NOMO-1 treated with DMSO at 0.1 percent for 48 hours (cell line): ENCODE data around the gene MCCD1.

Experiments used
- DNase-seq: peaks from one replicate; lab custom pipeline; 2025; ENCODE audit not compliant: unreplicated experiment; lab: John Stamatoyannopoulos, UW

MCCD1 gene

DNA sequence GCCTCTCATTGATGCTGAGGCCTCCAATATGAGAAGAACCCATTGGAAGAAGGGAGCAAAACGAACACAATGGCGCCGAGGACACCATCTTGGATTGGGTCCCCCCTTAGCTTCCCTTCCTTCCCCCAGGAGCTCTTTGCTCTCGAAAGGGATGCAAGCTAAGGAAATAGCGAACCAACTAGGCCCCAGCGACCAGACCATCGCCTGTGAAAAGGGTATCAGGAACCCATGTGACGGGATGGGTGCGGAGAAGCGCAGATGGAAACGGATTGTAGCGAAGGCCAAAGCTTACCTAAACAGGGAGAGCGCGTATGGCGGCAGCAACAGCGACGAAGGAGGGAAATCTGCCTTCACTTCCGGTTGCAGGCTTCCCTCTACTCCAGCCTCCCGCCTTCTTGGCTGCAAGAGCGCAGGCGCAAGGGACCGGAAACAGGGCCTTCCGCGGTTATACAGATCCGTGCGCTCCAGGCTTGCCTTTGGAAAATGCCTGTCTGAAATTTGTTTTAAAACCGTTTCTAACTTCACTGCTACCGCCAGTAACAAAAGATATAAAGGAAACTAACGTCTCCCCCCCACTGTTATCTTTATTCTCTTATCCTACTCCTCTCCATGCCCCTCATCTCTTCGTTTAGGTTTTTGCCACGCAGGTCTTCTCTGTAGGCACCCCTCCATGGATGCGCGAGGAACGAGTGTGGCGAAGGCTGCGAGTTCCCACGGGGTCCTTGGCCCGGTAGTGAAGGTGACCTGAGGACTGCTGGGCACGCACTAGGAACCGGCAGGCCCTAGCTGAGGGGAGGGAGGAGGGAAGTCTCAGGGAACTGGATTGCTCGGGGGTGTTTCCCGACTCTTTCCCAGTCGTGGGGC, 13.1 kb downstream of the MCCD1 start, which contains the start of gene DDX39B:
Gene DDX39B (minus strand): TSS at position 346 of the 864 bp plus-strand sequence. CDS start 1,471 bp downstream, outside the sequence.
- peak; percentile 95 for DNase-seq

DNA sequence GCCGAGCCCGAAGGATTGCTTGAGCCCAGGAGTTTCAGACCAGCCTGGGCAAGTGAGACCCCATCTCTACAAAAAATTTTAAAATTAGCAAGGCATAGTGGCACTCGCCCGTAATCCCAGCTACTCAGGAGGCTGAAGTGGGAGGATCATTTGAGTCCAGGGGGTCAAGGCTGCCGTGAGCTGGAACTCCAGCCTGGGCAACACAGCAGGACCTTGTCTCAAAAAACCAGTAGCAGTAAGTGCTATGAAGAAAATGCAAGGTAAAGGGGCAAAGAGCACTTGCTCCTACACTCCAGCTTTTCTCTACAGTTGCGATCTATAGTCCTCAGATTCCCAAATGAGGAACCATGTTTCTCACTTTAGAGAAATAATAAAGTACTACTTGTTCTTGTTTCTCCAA, 14.9 kb downstream of the MCCD1 start:
- DNase-seq = no peak

DNA sequence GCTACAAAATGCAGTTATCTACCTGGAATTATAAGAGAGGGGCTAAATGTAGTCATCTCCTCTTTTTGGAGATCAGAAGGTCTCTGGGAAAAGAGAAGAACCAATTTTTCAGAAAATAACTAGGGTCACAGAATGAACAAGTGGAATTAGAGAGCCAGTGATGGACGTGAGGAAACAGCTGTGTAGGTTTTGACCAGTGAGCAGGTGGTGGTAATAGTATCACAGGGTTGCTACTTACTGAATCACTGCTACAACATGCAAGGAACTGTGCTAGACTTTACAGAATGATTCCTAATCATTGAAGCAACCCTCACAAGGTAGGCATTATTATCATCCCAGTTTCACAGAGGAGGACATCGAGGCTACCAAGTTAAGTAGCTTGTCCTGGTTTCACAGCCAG, 15.9 kb downstream of the MCCD1 start:
- DNase-seq = no peak

DNA sequence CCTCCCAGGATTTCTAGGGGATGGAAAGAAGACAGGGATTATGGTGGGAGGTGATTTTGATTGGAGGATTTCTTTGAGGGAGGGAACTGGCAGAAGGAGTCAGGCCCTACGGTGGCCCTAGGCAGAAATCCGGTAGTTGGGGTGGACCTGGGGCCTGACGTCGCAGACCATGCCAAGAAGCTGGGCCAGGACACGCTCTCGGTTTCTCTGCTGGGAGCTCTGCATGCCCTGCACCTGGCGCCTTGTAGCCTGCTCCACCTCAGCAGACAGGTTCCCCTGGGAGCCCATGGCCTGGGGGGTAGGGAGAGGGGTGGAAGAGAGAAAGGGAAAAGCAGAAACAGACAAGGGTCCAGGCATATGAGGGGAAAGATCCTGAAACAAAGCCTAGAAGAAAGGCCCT, 16.5 kb downstream of the MCCD1 start:
- no peak for DNase-seq

DNA sequence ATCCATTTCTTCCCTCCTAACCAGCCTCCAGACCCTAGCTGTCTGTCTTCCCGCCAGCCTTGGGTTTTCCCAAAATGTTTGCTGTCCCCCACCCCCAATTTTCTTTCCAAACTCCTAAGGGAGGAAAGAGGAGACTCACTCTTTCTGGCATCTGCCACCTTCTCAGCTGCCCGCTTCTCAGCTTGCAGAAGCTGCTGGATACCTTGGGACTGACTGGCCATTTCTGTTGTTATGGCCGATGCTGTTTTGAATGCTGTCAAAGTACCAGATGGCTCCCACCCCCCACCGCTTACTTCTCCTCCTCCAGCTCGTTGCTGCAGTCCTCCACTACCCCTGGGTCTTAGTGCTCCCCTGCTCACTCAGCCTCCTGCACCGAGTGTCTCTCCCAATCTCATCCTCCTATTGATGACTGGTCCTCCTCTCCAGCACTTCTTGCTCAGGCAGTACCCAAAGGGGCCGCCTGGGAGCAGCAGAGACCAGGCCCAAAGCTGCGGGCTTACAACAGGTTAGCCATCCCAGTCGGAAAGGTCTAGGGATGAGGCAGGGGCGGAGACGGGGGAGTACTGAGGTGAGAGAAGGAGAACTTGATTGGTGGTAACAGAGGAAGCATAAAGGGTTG, 17.7 kb downstream of the MCCD1 start, which contains the start of gene ATP6V1G2:
Gene ATP6V1G2 (minus strand): TSS at position 270 of the 619 bp plus-strand sequence. CDS start 49 bp downstream, at position 221.
- peak; percentile 87 for DNase-seq

DNA sequence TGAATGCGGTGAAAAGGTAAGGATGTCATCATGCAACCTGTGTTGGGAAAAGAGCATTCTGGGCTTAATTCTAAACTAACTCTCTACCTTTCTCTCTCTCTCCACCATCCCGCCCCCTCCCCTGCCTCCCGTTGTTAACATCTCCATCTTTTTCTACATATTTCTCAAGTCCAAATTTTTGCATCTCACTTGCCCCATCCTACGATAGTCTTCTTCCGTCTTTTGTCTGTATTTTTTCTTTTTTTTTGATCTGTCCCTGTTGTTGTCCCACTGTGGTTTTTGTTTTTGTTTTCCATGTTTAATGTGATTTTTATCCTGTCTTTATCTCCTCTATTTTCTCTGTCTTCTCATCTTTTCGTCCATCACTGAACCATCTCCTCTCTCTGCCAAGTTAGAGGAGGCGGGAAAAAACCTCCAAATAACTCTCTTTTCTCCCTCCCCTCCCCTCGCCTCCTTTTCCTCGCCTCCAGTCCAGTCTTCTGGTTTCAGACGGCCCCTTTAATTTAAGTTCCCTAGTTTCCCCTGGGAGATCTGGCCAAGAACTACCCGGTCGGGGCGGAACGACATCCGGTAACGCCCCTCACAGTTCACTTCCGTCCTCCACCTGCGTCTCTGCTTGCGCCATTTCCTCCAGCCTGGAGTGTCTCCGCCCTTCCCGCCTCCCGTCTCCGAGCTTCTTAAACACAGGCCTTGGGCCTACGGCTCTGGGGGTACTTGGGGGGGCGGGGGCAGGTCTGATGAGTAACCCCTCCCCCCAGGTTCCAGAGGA, 18.4 kb downstream of the MCCD1 start, which contains the start of gene NFKBIL1:
Gene NFKBIL1 (plus strand): TSS at position 651 of the 769 bp plus-strand sequence. CDS start 87 bp downstream, at position 738.
- peak; percentile 98 for DNase-seq

DNA sequence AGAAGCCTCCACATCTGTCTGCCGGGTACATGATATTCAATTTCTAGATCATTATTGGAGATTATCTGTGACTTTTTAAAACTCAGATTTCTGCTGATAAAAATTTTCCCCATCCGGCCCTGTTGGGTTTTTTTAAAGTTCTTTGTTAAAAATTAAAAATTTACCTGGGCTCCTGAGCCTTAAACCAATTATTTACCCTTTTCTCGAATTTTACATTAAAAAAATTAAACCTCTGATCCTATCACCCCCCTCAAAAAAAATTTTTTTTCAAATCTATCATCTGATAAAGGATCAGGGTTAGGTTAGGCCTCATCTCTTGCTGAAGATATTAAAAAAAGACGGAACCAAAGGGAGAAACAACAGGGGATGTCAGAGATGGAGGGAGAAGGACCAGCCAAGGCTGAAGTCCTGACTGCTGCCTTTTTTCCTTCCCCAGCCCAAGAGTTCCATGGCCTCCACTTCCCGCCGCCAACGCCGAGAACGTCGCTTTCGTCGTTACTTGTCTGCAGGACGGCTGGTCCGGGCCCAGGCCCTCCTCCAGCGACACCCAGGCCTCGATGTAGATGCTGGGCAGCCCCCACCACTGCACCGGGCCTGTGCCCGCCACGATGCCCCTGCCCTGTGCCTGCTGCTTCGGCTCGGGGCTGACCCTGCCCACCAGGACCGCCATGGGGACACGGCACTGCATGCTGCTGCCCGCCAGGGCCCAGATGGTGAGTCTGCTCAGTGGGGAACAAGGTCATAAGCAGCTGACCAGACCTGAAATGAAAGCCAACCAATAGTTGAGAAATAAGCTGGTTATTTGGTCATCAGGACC, 19.2 kb downstream of the MCCD1 start:
- DNase-seq = no peak

DNA sequence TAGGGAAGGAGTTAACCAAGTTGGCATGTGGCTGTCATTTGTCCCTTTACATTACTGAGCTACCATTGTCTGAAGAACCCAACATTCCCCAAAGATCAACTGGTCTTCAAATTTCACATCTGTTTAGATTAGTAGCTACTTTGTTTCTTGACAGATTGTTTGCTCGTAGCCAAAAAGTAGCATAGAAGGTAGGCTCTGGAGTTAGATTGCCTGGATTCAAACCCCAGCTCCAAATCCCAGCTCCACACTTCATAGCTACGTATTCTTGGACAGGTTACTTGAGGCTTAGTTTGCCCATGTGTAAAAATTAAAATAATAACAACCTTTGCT, 19.7 kb downstream of the MCCD1 start:
- DNase-seq = no peak

DNA sequence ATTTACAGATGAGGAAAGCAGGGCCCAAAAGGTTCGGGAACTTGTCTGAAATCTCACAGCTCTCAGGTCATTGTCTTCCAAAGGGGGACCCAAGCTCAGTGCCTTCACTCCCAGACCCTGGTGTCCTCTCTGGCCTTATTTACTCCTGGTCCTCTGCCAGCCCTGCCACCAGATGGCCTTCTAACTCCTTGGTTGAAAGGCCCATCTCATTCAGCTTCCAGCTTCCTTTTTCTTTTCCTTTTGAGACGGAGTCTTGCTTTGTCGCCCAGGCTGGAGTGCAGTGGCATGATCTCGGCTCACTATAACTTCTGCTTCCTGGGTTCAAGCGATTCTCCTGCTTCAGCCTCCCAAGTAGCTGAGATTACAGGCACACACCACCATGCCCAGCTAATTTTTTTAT, 22.6 kb downstream of the MCCD1 start:
- peak; percentile 80 for DNase-seq

DNA sequence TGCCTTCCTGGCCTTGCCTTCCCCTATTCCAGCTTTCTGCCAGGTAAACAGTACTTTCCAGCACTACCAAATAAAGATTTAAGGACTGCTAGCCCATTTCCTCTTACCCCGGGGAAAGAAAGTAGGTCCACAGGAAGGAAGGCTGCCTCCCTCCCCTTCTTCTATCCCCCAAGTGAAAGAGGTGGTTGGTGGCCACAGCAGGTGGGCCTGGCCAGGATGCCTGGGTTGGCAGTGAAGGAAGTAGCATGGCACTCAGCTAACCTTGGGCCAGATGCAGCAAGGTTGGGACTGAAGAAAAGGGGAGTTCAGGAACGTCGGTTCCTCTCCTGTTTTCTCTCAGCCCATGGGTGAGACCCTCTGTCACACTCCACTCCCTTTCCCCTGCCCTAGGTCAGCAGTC, 27.5 kb downstream of the MCCD1 start:
- no peak for DNase-seq

DNA sequence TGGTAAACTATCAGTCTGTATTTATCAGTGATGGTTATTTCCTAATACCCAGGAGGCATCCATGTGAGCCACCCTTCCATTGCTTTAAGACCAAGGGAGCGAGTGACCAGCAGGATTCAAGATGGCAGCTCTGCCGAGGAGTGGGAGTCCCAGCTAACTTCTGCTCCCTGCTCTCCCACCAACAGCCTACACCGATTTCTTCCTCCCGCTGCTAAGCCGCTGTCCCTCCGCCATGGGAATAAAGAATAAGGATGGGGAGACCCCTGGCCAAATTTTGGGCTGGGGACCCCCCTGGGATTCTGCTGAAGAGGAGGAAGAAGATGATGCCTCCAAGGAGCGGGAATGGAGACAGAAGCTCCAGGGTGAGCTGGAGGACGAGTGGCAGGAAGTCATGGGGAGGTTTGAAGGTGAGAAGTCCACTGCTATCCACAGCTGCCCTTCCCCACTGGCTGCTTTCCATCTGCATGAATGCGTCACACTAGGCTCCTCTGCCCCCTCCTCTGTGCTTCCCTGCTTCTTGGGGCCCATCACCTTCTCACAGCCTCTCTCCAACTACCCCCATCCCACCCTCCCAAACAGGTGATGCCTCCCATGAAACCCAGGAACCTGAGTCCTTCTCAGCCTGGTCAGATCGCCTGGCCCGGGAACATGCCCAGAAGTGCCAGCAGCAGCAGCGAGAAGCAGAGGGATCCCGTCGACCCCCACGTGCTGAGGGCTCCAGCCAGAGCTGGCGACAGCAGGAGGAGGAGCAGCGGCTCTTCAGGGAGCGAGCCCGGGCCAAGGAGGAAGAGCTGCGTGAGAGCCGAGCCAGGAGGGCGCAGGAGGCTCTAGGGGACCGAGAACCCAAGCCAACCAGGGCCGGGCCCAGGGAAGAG, 28.9 kb downstream of the MCCD1 start:
- no peak for DNase-seq

DNA sequence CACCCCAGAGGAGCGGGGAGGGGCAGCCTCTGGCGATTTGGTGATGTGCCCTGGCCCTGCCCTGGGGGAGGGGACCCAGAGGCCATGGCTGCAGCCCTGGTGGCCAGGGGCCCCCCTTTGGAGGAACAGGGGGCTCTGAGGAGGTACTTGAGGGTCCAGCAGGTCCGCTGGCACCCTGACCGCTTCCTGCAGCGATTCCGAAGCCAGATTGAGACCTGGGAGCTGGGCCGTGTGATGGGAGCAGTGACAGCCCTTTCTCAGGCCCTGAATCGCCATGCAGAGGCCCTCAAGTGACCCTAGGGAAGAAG, 29.5 kb downstream of the MCCD1 start:
- DNase-seq = no peak

DNA sequence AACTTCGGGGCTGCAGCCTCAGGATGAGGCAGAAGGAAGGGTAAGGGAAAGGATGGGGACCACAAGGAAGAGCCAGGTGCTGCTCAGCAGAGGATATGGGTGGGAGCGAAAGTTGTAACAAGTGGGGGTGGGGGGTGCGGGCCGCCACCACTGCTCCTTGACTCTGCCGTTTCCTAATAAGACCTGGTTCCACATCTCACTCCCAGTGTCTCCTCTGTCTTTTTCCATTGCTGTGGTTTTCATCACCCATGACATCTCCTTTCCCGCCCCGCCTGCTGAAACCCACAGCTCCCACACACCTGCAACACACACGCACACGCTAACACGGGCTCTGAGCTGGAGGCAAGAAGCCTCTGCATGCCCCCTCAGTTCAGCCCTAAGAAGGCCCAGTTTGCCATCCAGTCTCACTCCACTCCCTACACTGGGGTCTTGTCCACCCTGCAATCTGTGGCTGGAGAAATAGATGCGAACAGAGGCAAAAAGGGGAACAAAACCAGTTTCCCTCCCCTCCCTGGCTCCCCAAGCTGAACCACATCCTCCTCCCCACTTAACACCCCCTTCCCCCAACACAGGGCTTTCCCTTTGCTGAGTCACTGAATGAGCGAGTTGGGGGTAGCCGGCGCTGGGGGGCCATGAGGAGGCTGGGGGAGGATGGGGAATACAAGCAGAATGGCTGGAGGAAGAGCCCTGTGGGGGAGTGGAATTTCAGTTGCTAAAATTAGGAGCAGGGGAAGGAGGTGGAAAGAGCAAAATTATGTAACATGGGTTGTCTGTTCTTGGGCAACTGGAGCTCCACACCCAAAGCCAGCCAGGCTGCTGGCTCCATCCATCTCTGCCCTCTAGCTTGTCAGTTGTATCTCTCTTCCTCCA, 30.1 kb downstream of the MCCD1 start:
- peak; percentile 99 for DNase-seq

DNA sequence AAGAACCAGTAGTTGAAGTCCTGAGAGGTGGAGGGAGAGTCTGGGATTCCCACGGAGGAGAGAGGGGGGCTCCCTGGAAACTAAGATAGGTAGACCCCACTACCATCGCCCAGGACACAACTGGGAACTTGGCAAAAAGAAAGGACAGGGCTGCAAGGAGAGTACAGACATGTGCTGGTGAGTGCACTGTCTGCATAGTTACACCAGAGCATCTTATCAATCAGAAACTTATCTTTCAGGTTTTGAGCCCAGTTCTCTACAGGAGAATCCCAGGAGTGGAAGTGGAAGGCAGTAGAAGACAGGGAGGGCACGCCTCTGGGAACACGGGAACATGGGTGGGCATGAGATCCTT, 30.8 kb downstream of the MCCD1 start:
- DNase-seq = no peak

DNA sequence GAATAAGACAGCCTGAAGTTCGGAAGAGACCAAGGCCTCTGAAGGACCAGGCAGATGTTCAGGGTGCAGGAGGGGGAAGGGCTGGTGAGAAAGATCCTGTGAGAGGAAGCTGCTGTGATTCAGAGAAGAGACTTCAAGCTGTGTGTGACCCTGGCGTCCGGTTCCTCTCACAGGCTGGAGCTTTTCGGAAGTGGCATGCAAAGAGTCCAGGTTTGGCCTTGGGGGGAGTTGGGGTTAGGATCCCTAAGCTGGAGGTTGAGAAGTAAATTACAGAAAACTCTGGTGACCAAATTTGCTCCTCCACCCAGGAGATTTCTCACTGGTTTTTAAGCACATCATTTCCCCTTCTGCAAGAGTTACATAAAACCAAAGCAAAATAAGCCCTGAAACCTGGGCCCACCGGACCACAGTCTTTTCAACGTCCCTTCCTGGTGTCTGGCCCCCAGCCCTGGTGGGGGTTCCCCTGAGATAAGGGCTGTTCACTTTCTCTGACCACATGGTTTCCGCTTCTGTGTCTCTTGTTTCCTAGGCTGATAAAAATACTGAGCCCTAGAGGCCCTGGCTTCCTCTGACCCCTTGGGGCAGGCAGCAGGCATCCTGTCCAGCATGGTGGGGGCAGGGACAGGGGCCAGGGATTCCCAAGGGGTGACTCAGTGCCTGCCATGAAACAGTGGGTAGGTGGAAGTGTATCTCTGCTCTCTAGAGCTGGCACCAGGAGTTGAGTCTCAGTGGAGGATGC, 31.4 kb downstream of the MCCD1 start:
- DNase-seq = peak; percentile 96

DNA sequence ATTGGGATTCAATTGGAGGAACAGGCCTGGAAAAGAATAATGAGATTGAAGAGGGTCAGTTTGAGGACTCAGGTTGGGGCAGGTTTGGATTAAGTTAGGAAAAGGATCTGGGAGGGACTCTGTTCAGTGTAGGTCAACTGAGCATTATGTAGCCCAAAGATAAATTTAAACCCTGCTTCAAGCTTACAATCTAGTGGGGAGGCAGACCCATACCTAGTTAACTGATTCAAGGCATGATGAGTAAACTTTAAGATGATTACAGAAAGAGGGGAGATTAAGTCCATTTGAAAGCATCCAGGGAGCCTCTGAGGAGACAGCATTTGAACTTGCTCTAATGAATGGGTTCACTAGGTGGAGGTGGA, 31.9 kb downstream of the MCCD1 start:
- DNase-seq = no peak

DNA sequence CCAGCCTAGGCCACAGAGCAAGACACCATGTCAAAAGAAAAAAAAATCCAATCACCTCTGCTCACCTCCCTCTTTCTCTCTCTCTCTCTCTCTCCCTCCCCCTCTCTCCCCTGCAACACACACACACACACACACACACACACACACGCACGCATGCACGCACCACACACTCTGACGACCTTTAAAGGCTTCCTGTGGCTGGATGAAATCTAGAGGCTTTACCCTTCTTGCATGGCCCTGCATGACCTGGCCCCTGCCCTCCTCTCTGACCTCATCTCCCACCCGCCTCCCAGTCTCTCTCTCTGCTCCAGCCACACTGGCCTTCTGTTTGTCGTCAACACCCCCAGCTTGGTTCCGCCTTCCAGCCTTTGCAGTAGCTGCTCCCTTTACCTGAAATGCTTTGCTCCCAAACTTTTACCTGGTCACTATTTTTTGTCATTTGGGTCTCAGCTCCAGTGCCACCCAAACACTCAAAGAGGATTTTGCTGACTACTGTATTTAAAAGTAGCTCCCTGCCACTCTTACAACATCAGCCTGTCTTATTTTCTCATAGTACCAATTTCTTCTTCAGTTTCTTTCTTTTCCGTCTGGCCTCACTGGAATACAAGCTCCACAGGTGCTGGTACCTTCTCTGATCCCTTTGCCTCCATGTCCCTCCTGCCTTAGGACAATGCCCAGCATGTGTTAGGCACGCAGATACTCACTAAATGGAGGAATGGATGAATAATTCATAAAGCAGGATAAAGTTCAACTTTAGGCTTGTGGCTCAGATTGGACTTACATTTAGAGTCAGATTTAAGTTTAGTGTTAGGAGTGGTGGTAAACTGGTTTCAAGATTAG, 39.0 kb downstream of the MCCD1 start:
- no peak for DNase-seq

DNA sequence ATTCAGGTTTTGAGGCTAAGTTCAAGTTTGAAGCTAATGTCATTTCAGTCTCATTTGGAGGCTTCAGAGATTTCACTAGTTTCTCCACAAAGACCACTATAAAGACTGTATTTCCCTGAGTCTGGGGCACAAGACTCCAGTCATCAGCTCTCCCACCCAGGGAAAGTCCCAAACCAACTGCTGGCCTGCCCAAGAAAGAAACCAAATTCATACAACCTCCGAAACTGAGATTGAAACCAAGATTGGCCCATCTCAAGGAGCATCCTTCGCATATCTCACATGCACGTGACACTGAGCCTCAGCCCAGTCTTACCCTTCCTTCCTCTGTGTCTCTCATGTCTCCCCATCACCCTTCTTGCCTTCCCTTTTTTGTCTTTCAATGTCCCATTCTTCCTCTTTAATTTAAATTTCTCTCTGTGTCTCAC, 39.8 kb downstream of the MCCD1 start:
- peak; percentile 74 for DNase-seq
